AG04450 (cell line): ENCODE results near the gene VPREB1. TPM values are rescaled to one million over a fixed set of nuclear protein-coding genes. Genes with fewer than 3 reads are reported as not detected.

Source experiments
- CTCF ChIA-PET: fragments of 300-600, 350-600 bp; formaldehyde crosslinking; extraction: SDS; loops from one replicate; lab custom pipeline; 2022; ENCODE audit warnings: antibody characterized with exemption, inconsistent platforms; lab: Charles Lee
- POLR2A ChIA-PET: fragments of 350-600 bp; formaldehyde crosslinking; extraction: SDS; loops from one replicate; lab custom pipeline; 2021; ENCODE audit warnings: antibody characterized with exemption, inconsistent platforms; lab: Yijun Ruan, JAX
- DNase-seq: peaks from one replicate; pipeline ENCODE4 v3.0.0-alpha.2; 2011; ENCODE audit warnings: low read depth, low spot score
- H3K27ac ChIP-seq: one replicate; pipeline ENCODE4 v1.5.1; 2012; ENCODE audit warnings: low read depth, low read length, control low read depth
- H3K27me3 ChIP-seq: one replicate; pipeline ENCODE4 v1.6.0; 2012; ENCODE audit warnings: low read length; ENCODE audit not compliant: control insufficient read depth, insufficient read depth
- H3K4me3 ChIP-seq: 2 replicates; pipeline ENCODE4 v1.5.1; 2011; ENCODE audit warnings: mild to moderate bottlenecking, low read depth, low read length, control low read depth
- H3K9me3 ChIP-seq: 2 replicates; pipeline ENCODE4 v1.5.1; 2012; ENCODE audit warnings: low read length; ENCODE audit not compliant: control insufficient read depth, insufficient read depth
- polyA plus RNA-seq: library from polyadenylated mRNA; depleted of rRNA; stranded (reverse); fragments of >200 nt; gene quantifications from 2 replicates; pipeline ENCODE4 v1.2.3, GENCODE V29; 2011
- TF ChIP-seq, protein P1 (sequence below): IDR thresholded peaks from 2 replicates; pipeline ENCODE4 v1.5.1; 2011; ENCODE audit warnings: low read depth, low read length, control low read depth, inconsistent platforms

The VPREB1 gene
- polyA plus RNA-seq, 1 experiment, result not detected

DNA sequence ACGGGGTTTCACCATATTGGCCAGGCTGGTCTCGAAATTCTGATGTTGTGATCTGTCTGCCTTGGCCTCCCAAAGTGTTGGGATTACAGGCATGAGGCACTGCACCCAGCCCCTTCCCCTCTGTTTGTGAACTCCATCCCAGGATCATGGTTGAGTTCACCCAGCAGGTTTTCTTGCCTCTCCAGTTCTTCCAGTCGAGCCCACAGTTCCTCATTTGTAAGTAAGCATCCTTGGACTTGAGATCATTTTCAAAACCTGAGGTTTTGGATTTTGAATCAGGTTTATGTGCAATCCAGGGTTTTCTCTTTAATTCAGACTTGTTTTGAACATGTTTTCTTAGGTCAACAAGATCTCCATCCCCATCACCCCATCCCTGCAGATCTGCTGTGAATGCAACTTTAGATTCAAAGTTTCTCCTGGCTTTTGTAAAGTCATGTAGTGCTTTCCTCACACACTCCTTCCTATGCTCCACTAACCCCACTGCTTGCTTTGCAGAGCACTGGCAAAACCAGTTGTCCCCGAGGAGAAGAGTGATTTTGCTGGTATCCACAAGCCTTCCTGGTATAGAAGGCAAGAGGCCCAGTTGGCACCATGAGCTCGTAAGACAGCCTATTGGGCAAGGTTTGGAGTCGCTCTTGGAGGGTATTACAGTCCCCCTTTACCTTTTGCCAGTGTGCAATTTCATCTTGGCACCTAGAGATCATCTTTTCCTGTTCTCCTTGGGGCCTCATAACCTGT is 14.7 kb upstream of the VPREB1 start:
- no peak for DNase-seq
- ChIA-PET CTCF (no interaction called here), POLR2A (no interaction called here)
- Histone ChIP-seq H3K27me3 (peaks cover 12% of the 10 kb centered on the region), H3K9me3 (no peaks in the 10 kb centered on the region), H3K4me3 (no peak overlapping the region), H3K27ac (no peak overlapping the region)
- TF ChIP-seq, protein P1, sequence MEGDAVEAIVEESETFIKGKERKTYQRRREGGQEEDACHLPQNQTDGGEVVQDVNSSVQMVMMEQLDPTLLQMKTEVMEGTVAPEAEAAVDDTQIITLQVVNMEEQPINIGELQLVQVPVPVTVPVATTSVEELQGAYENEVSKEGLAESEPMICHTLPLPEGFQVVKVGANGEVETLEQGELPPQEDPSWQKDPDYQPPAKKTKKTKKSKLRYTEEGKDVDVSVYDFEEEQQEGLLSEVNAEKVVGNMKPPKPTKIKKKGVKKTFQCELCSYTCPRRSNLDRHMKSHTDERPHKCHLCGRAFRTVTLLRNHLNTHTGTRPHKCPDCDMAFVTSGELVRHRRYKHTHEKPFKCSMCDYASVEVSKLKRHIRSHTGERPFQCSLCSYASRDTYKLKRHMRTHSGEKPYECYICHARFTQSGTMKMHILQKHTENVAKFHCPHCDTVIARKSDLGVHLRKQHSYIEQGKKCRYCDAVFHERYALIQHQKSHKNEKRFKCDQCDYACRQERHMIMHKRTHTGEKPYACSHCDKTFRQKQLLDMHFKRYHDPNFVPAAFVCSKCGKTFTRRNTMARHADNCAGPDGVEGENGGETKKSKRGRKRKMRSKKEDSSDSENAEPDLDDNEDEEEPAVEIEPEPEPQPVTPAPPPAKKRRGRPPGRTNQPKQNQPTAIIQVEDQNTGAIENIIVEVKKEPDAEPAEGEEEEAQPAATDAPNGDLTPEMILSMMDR, result no peak

DNA sequence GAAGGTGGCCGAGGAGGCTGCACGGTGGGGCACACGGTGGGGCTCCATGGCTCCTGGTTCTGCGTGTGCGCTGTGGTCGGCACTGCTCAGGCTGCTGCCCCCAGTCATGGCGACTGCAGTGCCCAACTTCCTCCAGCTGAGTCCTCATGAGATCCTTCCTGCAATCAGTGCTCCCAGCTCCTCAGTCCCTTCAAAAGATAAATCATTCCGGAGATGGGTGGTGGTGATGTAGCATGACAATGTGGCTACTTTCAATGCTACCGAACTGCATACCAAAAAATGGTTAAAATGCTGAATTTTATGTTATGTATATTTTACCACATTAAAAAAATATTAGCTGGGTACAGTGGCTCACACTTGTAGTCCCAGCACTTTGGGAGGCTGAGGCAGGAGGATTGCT is 14.1 kb upstream of the VPREB1 start:
- ChIA-PET POLR2A (no interaction called here), CTCF (no interaction called here)

DNA sequence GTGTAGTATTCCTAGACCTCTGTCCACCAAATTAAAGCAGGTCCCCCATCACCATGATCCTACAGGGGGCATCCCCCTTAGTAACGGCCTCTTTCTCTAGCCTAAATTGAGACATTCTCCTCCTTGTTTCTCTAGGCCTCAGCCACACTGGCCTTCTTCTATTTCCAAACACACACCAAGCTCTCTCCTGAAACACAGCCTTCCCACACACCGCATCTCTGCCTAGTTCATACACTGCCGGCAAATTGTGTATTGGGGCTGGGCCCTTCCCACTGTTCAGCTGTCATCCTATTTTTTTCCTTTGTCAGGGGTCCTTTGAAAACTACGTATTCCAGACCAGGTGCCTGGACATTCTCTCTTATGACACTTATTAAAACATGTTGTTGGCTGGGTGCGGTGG is 11.5 kb upstream of the VPREB1 start:
- peaks cover 12% of the 10 kb centered on the region for H3K27me3 ChIP-seq

More for the DNA sequence above, 14.1 kb upstream of the VPREB1 start:
- no peak for DNase-seq
- TF ChIP-seq, protein P1, result no peak
- H3K27me3 ChIP-seq, result peaks cover 12% of the 10 kb centered on the region
- H3K9me3 ChIP-seq, result no peaks in the 10 kb centered on the region
- no peak overlapping the region for H3K4me3 ChIP-seq
- no peak overlapping the region for H3K27ac ChIP-seq

DNA sequence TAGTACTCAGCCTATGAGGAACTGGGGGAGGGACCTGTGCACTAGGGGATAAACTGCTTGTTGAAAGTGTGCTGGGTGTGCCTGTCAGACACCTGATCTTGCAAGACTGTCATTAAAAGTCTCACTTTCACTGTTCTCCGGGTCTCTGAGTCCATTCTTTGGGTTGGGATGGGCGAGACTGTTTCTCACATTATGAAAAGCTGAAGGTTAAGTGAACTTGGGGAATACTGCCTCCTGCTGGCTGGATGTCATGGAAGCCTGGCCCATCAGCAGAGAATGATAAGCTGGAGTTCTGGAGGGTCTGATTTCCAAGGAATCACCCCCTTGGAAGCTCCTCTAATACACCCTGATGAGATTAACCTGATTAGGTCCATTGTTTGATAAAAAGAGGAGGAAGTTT is 9.0 kb upstream of the VPREB1 start:
- POLR2A ChIA-PET, result no interaction called here
- DNase-seq, result no peak
- TF ChIP-seq, protein P1, result peak; percentile 41
- H3K9me3 ChIP-seq, result no peaks in the 10 kb centered on the region
- CTCF ChIA-PET, result interaction anchor here (0.6 to 1.8 kb wide), 8 partner anchors 11 to 205 kb away, joined by 4 to 21 read pairs (median 6); no protein-coding TSS in a partner anchor
- H3K27me3 ChIP-seq, result peaks cover 5% of the 10 kb centered on the region
- H3K4me3 ChIP-seq, result no peak overlapping the region
- H3K27ac ChIP-seq, result no peak overlapping the region

More for the DNA sequence above, 11.5 kb upstream of the VPREB1 start:
- H3K4me3 ChIP-seq, result no peak overlapping the region
- TF ChIP-seq, protein P1, result no peak
- H3K9me3 ChIP-seq, result no peaks in the 10 kb centered on the region
- POLR2A ChIA-PET, result no interaction called here
- CTCF ChIA-PET, result no interaction called here
- no peak overlapping the region for H3K27ac ChIP-seq
- DNase-seq, result no peak

DNA sequence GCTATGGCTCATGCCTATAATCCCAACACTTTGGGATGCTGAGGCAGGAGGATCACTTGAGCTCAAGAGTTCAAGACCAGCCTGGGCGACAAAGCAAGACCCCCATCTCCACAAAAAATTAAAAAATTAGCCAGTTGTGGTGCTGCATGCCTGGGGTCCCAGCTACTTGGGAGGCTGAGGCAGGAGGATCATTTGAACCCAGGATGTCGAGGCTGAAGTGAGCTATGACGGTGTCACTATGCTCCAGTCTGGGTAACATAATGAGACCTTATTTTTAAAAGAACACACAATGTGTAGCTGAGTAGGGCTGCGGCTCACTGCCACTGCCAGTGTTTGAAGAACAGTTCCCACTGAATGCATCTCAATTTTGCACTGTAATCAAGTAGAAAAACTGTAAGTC is 7.1 kb upstream of the VPREB1 start:
- TF ChIP-seq, protein P1, result no peak
- ChIA-PET CTCF (no interaction called here), POLR2A (no interaction called here)
- H3K27me3 ChIP-seq, result peaks cover 5% of the 10 kb centered on the region
- DNase-seq, result no peak
- no peak overlapping the region for H3K4me3 ChIP-seq
- no peaks in the 10 kb centered on the region for H3K9me3 ChIP-seq
- no peak overlapping the region for H3K27ac ChIP-seq
